NCI-H2081 treated with DMSO at 0.1 percent for 48 hours (cell line): Measurements from ENCODE around the gene TDRD10.
"Not testable (repeated sequence)": the region's sequence is repeated elsewhere in the genome, so short reads cannot be mapped to it uniquely, and the experiment has no call there.

Source experiments
- DNase-seq: peaks from one replicate; lab custom pipeline; 2025; lab: John Stamatoyannopoulos, UW

The TDRD10 gene

DNA sequence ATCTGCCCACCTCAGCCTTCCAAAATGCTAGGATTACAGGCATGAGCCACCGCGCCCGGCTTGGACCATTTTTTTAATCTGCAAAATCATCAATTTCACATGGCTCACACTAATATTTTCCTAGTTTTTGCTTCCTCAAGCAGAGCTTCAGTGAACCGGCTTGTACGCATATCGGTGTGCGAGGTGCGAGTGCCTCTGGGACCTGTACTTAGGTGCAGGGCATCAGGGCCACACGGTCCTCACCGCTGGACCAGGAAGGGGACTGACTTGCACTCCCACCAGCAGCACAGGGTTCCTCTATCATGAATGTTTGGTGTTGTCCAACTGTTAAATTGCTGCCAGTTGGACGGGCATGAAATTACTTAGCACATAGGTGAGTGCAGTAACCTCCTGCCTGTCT is 15.6 kb downstream of the TDRD10 start:
- no peak for DNase-seq

DNA sequence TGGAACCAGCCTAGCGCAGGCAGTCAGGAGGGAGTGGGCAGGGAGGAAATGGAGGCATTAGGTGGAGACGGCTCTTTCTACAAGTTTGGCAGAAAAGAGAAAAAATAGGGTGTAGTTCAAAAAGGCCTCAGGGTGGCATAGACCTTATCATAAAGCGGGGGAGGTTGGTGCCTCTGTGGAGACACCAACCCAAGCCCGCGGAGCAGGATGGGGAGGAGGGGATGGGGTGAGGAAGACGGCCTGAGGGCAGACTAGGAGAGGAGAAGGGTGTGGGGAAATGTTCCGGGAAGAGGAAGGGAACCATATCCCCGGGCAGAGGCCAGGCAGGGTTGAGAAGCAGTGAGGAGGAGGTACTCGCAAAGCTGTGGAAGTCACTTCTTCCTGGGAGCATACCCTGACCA is 17.6 kb downstream of the TDRD10 start:
- no peak for DNase-seq

DNA sequence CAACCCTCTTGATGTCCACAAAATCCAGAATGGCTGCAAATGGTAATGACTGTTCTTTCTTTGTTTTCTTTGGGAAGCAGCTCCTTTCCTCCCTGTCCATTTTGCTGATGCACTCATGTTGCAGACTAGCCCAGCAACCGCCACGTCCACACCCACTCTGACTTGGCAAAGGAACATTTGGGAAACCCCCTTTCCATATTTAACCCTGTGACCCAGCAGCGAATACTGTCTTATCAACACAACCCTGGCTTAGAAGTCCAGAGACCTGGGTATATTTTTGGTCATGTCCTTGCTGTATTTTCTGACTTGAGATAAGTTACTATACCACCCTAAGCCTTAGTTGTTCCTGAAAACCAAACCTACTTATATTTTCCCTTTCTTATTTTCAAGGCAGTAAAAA is 18.3 kb downstream of the TDRD10 start:
- no peak for DNase-seq

DNA sequence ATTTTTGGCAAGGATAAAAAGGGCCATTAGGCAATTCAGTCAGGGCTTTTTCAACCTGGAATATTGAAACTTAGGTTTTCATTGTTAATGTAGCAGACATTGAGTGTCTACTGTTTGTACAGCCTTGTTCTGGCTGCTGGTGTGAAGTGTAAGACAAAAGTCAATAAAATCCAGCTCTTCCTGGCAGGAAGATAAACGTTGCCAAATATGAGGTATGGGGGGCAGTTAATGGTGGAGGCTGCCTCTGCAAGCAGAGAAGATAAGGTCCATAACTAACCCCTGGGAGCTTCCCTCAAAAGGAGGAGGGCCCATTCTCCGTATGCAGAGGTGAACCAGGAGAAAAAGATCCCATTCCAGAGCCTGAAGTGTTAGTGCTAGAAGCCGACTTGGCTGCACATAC is 19.7 kb downstream of the TDRD10 start:
- no peak for DNase-seq

DNA sequence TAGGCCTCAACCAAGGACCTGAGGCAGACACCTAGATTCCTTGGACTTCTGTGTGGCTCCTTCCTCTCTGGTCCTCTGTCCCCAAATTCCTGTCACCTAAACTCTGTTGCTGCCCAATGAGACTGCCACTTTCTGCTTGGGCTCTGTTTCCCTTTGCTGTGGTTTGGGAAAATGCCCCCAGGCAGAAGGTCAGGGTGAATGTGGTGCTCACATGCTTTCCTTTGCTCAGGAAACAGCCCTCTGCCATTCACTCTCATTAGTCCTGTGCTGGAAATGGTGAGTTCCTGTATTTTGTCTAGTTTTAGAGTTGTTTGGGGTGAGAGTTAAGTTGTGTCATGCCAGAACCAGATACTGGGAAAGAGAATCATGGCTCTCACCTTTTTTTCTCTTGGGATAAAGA is 22.9 kb downstream of the TDRD10 start:
- DNase-seq = no peak

DNA sequence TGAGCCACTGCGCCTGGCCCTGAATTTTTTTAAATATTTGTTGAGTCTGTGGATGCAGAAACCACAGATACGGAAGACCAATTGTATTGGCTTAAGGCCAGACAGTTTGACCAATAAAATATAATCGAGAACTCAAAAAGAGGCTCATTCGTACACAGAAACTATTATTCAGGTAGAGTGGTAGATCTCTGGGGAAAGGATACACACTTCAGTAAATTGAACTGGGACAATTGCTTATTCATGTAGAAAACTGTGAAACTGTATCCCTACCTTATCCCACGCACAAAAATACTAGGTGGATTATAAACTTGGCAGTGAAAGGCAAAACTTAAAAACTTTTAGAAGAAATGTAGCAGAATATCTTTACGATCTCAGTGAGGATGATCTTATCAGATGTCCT is 25.2 kb downstream of the TDRD10 start:
- no peak for DNase-seq

DNA sequence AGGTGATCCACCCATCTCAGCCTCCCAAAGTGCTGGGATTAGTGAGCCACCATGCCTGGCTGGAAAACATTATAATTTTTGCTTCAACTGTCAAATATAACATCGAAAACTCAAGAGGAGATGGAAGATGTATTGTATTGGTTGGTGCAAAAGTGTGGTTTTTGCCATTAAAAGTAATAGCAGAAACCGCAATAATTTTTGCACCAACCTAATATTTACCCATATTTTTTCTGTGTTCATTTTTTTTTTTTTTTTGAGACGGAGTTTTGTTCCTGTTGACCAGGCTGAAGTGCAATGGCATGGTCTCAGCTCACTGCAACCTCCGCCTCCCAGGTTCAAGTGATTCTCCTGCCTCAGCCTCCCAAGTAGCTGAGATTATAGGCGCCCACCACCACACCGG is 27.3 kb downstream of the TDRD10 start:
- no peak for DNase-seq

DNA sequence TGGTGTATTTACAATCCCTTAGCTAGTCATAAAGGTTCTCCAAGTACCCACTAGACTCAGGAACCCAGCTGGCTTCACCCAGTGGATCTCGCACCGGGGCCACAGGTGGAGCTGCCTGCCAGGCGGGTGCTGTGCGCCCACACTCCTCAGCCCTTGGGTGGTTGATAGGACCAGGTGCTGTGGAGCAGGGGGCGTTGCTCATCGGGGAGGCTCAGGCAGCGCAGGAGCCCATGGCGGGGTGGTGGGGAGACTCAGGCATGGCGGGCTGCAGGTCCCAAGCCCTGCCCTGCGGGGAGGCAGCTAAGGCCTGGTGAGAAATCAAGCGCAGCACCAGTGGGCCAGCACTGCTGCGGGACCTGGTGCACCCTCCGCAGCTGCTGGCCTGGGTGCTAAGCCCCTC is 29.9 kb downstream of the TDRD10 start:
- DNase-seq = not testable (repeated sequence)

DNA sequence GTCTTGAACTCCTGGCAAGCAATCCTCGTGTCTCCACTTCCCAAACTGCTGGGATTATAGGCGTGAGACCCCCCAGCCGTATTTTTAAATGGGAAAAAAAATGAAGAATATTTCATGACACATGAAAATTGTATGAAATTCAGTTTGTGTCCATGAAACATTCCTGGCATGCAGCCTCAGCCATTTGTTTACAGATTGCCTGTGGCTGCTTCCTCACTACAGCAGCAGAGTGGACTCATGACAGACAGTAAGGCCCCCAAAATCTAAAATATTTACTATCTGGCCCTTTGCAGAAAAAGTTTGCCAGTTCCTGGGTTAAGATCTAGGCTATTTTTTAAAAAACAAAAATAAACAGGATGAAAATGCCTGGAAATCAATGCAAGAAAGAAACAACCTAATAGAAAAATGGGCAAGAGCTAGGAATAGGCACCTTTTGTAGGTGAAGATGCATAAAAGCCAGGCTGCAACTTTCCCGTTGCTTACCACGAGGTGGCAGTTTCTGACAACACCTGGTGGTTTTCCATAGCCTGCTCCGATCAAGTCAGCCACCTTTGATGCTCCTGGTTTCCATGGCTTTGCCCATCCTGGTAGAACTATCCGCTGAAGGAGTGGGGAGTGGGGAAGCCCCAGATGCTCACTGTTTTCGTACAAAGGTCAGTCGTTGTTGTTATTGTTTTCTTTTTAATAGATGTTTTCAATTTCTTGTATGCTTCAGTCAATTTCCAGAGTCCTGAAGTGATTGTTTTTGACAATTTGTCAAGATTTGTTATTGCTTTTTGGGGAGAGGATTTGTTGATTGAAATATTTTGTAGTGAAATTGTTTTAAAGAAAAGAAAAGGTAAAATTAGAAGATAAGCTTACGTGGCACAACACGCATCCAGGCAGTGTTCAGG is 32.2 kb downstream of the TDRD10 start:
- DNase-seq = peak; percentile 50

DNA sequence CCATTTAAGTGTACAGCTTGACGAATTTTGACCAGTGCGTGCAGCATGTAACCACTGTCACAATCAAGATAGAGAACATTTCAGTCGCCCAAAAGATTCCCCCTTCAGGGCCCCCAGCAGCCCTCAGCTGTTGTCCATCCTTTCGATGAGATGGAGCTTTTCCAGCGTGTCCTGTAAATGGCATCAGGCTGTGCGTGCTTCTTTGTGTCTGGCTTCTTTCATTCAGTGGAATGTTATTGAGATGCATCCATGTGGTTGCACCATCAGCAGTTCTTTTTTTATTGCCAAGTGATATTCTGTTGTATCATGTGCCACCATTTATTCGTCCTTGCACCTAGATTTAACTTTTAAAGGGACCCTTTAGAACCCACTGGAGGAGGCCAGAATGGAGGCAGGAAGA is 34.6 kb downstream of the TDRD10 start:
- no peak for DNase-seq

DNA sequence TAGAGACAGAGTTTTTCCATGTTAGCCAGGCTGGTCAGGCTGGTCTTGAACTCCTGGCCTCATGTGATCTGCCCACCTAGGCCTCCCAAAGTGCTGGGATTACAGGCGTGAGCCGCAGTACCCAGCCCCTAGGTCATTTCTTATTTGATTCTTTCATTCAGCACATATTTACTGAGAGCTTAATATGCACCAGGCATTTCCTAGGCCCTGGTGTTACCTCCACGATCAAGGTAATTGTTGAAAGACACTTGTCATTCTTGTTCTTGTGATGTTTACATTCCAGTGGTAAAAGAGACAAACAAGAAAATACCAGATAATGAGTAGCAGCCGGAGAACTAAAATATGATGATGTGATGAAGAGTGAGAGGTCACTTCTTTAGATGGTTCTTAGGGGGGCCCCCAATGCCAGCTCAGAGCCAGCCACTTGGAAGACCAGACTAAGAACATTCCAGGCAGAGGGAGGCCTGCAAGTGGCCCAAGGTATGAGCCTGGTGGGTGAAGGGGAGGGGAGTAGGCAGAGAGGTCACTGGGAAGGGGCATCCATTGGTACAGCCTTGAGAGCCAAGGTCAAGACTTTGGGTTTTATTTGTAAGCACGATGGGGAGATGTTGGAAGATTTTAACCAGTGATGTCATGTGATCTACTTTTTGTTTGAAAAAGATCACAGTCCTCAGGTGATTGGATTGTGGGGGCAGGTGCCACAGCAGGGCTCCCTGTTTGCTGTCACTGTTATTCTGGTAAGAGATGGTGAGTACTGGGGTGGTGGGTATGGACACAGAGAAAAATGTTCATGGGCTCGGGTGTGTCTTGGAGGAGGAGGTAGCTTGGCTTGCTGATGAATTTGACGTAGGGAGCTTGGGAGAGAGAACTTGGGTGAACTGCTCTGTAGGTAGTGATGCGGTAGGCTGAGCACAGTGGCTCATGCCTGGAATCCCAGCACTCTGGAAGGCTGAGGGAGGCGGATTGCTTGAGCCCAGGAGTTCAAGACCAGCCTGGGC is 37.8 kb downstream of the TDRD10 start:
- DNase-seq = no peak

DNA sequence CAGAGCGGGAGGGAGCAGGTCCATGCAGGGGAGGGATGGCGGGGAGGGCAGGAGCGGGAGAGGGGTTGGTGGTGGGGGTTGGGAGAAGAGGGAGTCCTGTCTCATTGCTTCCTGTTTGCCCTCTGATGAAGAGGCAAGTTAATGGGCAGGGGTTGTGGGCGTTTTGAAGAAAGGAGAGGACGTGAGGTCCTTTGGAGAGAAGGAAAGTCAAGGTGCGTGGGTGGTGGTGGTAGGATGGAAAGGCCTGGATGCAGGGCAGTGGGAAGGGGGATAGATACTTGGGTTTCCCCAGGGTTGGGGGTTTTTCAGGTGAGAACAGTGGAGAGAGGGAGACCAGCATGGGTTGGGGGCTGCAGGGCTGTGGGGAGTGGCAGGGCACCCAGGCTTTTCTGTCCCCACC is 39.2 kb downstream of the TDRD10 start:
- no peak for DNase-seq

DNA sequence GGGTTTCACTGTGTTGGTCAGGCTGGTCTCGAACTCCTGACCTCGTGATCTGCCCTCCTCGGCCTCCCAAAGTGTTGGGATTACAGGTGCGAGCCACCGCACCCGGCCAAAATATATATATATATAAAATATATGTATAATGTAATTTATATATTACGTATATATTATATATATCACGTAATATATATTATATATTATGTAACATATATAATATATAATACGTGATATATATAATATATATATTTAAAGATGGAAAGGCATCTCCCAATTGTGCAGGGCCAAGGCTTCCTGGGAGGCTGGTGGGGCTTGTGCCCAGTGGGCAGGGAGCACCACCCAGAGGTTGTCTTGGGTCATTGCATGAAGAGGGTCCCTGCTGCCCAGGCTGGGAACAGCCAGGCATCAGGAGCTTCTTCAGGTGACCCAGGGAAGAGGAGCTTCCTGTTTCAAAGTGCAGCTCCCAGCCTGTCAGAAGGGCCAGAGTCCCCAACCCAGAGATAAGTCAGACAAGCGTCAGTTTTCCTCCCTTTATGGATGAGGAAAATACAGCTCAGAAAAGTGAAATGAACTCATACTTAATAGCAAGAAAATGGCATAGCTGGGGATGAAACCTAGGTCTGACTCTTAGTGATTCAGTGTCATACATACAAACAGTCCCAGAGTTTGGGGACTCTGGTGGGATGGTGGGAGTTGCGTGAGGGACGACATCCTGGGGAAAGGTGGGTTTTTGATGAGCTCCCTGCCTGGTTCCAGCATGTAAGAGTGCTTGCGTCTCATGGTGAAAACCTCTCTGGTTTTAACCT is 44.4 kb downstream of the TDRD10 start:
- peak; percentile 6 for DNase-seq

DNA sequence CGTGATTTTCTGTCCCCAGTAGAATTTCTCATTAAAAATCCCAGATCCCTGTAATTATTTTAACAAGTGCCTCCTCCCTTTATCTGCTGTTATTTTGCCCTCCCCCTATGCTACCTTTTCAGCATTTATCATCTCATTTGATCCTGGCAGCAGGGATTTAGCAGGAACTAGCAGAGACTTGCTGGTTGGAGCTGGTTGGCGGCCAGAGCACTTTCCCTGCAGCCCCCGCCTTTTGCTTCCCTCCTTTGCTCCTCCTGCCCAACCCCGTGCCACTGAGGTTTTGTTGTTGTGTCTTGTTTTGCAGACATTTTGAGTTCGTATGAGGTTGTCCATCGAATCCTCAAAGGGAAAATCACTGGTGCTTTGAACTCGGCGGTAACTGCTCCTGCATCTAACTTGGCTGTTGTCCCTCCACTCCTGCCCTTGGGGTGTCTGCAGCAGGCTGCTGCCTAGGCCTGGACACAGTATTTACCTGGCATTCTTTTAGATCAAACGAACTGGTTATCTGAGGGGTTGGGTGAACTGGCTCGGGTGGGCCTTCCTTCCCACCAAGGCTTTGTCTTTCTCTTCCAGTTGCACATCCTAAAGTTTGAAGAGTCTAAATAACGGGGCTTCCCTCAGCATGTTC is 45.2 kb downstream of the TDRD10 start:
- DNase-seq = no peak

DNA sequence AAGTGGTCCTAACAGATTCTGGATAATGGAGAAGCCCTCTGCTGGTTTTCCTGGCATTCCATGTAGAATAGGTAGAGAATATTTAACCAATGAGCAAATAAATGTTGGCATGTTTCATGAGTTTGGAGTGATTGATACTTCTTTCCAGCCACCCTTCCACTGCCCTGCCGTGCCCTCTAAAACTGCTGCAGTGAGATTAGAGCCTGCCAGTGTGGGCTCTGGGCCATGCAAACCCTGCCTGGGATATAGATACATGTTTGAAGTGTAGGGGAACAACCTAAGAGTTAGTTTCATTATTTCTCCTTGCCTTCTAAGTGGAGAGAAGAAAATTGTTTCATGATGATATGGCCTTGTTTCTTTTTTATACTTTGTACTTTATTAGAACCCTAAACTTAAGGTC is 46.0 kb downstream of the TDRD10 start:
- no peak for DNase-seq

DNA sequence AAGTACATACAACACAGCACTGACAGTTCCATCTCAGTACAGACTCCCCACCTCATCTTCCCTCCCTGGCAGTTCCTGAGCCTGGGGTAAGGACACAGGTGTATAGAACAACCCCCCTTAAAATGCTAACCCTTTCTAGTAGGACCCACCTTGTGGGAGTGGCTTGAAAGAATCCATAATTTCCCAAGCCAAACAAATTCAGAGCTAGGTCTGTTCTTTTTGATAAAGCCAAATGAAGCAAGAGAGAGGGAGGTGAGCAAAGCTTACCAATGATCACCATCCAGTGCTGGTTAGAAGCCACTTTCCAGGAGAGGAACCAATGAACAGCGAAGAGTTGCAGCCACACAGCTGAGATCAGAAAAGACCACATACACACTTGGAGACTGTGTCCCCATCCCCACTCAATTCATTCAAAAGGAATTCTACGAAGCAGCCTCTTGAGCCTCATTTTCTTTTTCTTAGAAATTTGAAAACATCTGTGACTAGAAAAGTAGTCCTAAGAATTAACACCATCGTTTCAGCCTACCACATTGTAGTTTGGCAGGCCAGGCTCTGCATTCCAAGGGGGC is 47.3 kb downstream of the TDRD10 start:
- no peak for DNase-seq

DNA sequence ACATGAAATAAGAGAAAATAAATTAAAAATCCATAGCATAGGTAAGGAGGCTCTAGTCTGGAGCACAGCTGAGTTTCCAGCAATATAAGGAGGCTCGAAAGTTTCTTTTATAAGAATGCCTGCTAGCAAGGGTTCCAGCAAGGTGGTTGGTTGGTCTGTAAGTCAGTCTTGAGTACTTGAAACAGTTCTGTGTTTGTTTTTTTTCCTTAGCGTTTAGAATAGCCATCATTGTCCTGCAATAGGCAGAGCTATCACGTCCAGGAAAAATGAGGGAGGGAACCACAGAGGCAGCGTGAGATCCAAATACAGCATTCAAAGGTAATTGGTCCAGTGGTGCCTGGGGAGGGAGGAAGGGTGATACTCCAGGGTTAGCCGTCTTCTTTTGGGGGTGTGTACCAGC is 48.1 kb downstream of the TDRD10 start:
- no peak for DNase-seq

DNA sequence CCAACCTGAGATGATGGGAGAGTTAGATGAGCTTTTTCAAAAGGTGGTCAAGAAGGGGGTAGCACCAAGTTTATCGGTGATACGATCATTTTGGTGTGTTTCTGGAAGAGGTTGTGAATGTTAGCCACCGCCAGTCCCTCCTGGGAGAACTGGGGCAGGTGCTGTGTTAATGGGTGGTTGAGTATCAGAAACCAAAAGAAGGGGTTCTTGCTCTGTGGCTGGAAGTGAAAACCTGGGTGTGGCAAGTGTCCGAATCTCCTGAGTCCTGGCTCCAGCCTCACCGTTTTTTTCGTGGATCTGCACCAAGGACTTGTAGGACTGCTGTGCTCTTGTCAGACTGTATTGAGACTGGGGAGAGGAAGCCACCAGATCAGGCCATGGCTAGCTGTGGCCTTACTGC is 48.6 kb downstream of the TDRD10 start:
- no peak for DNase-seq

DNA sequence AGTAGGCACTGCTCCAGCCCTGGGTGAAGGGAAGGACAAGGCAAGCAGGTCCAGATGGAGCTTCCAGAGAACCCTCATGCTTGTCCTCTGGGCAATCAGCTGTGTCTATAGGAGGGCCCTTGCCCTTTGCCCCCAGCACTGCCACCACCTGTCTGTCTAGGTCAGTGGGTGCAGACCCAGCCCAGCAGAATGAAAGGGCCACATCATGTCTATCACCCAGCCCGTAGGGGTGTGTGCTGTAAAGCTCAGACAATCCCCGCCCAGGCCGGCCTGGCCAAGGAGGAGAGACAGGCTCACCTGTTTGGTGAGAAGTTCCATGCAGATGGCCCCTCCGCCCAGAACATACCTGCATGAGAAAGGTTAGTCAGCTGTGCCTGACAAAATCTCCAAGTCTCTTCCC is 49.5 kb downstream of the TDRD10 start:
- DNase-seq = no peak

DNA sequence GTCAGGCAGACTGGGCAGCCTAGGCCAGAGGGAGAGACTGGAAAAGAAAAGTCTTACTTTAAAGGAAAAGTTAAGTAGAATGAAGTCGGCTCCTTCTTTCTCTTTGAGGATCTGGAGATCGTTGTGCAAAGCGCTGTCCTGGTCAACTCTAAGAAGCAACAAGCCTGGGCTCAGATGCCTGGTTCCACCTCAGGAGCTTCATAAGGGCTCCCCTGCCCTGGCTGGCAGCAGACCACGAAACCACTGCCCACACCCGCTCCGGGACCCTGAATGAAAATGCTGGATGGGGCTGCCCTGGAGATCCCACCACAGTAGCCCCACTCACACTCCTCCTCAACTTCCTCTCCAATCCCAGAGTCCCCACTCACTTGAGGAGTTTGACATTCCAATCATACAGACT is 50.0 kb downstream of the TDRD10 start:
- no peak for DNase-seq
